ENCODE data around the gene VPS9D1.

DNA sequence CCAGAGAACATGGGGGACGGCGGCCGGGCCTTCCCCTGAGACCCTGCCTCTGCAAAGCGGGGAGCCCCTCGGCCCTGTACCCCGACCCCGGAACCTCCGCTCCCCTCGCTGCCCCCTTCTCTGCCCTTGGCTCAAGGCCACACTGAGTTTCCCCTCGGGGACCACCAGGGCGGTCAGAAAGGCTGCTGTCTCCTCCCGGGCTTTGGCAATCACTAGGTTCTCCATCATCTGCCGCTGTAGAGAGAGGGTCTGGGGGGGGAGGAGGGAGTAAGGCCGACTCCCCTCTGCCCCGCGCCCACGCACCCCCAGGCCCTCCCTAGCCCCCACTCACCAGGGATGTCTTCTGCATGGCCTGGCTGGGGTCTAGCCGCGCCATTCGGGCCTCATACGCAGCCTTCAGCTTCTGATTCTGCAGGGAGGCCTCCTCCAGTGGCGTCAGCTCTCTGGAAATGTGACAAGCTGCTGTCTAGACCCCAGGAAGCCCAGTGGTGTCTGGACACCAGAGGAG, 8.4 kb downstream of the VPS9D1 start:
- TF ChIP-seq, protein P1, sequence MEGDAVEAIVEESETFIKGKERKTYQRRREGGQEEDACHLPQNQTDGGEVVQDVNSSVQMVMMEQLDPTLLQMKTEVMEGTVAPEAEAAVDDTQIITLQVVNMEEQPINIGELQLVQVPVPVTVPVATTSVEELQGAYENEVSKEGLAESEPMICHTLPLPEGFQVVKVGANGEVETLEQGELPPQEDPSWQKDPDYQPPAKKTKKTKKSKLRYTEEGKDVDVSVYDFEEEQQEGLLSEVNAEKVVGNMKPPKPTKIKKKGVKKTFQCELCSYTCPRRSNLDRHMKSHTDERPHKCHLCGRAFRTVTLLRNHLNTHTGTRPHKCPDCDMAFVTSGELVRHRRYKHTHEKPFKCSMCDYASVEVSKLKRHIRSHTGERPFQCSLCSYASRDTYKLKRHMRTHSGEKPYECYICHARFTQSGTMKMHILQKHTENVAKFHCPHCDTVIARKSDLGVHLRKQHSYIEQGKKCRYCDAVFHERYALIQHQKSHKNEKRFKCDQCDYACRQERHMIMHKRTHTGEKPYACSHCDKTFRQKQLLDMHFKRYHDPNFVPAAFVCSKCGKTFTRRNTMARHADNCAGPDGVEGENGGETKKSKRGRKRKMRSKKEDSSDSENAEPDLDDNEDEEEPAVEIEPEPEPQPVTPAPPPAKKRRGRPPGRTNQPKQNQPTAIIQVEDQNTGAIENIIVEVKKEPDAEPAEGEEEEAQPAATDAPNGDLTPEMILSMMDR (IDR thresholded peaks at IDR 0.05), result no peak
- TF ChIP-seq NR2C2 (CRISPR knock-in tag; IDR thresholded peaks at IDR 0.05), result no peak
- TF ChIP-seq ESRRA (CRISPR knock-in tag; IDR thresholded peaks at IDR 0.05; ENCODE audit: borderline replicate concordance), result no peak
- TF ChIP-seq NFE2L1 (CRISPR knock-in tag; IDR thresholded peaks at IDR 0.05), result 0 out of 2 replicates have a peak, but pooled peaks have one; percentile 0
- no peak for TF ChIP-seq TCF7 (CRISPR knock-in tag; IDR thresholded peaks at IDR 0.05; ENCODE audit: low read depth)
- TF ChIP-seq PRRX2 (CRISPR knock-in tag; IDR thresholded peaks at IDR 0.05), result no peak
- TF ChIP-seq, protein P2, sequence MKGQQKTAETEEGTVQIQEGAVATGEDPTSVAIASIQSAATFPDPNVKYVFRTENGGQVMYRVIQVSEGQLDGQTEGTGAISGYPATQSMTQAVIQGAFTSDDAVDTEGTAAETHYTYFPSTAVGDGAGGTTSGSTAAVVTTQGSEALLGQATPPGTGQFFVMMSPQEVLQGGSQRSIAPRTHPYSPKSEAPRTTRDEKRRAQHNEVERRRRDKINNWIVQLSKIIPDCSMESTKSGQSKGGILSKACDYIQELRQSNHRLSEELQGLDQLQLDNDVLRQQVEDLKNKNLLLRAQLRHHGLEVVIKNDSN (CRISPR knock-in tag; IDR thresholded peaks at IDR 0.05), result no peak
- TF ChIP-seq NR3C1 (CRISPR knock-in tag; conservative IDR thresholded peaks at IDR 0.05; ENCODE audit: low read depth), result no peak
- no peak for TF ChIP-seq FOXJ3 (CRISPR knock-in tag; IDR thresholded peaks at IDR 0.05; ENCODE audit: borderline replicate concordance)
- TF ChIP-seq, protein P3, sequence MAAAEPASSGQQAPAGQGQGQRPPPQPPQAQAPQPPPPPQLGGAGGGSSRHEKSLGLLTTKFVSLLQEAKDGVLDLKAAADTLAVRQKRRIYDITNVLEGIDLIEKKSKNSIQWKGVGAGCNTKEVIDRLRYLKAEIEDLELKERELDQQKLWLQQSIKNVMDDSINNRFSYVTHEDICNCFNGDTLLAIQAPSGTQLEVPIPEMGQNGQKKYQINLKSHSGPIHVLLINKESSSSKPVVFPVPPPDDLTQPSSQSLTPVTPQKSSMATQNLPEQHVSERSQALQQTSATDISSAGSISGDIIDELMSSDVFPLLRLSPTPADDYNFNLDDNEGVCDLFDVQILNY (CRISPR knock-in tag; IDR thresholded peaks at IDR 0.05), result no peak
- no peak for TF ChIP-seq ELF4 (CRISPR knock-in tag; IDR thresholded peaks at IDR 0.05; ENCODE audit: low read depth)
- TF ChIP-seq, protein P4, sequence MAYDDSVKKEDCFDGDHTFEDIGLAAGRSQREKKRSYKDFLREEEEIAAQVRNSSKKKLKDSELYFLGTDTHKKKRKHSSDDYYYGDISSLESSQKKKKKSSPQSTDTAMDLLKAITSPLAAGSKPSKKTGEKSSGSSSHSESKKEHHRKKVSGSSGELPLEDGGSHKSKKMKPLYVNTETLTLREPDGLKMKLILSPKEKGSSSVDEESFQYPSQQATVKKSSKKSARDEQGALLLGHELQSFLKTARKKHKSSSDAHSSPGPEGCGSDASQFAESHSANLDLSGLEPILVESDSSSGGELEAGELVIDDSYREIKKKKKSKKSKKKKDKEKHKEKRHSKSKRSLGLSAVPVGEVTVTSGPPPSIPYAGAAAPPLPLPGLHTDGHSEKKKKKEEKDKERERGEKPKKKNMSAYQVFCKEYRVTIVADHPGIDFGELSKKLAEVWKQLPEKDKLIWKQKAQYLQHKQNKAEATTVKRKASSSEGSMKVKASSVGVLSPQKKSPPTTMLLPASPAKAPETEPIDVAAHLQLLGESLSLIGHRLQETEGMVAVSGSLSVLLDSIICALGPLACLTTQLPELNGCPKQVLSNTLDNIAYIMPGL (CRISPR knock-in tag; IDR thresholded peaks at IDR 0.05), result no peak
- no peak for TF ChIP-seq SP1 (CRISPR knock-in tag; conservative IDR thresholded peaks at IDR 0.05)

All from WTC11 (cell line).